ENCODE results near the gene AKAP13.
"Not testable (repeated sequence)": the region's sequence is repeated elsewhere in the genome, so short reads cannot be mapped to it uniquely, and the experiment has no call there.

The AKAP13 gene

GRCh38 chr15:85792912-85793590 lies 412.6 kb downstream of the AKAP13 start:
- Histone ChIP-seq H3K4me1 (ENCODE audit: control insufficient read depth, insufficient read depth, low read length) (peaks cover 19% of the 10 kb centered on the region), H3K4me3 (ENCODE audit: low read depth, low read length) (peak overlapping the region; percentile 96), H3K9ac (ENCODE audit: low read depth, low read length) (no peak overlapping the region), H3K27ac (ENCODE audit: low read depth, low read length) (no peak overlapping the region), H3K36me3 (ENCODE audit: control insufficient read depth, insufficient read depth, low read length) (no peaks in the 10 kb centered on the region), H3K9me3 (ENCODE audit: control insufficient read depth, insufficient read depth, low read length) (no peaks in the 10 kb centered on the region), H3K27me3 (ENCODE audit: control insufficient read depth, insufficient read depth, low read length) (peaks cover 8% of the 10 kb centered on the region)

- Histone ChIP-seq H3K9ac (ENCODE audit: low read depth, low read length) (peak overlapping the region; percentile 79), H3K4me3 (ENCODE audit: low read depth, low read length) (peak overlapping the region; percentile 96), H3K9me3 (ENCODE audit: control insufficient read depth, insufficient read depth, low read length) (no peaks in the 10 kb centered on the region), H3K4me1 (ENCODE audit: control insufficient read depth, insufficient read depth, low read length) (peaks cover 19% of the 10 kb centered on the region), H3K27ac (ENCODE audit: low read depth, low read length) (peak overlapping the region; percentile 92), H3K27me3 (ENCODE audit: control insufficient read depth, insufficient read depth, low read length) (peaks cover 8% of the 10 kb centered on the region), H3K36me3 (ENCODE audit: control insufficient read depth, insufficient read depth, low read length) (no peaks in the 10 kb centered on the region)
Measured at GRCh38 chr15:85793641-85794597, 413.5 kb downstream of the AKAP13 start.

GRCh38 chr15:85794598-85795336 lies 414.4 kb downstream of the AKAP13 start, which contains the start of gene KLHL25:
TSS of gene KLHL25 (minus strand) at chr15:85794925. CDS start at chr15:85769810, 25,115 bp downstream.
- Histone ChIP-seq H3K27me3 (ENCODE audit: control insufficient read depth, insufficient read depth, low read length) (peaks cover 8% of the 10 kb centered on the region), H3K9ac (ENCODE audit: low read depth, low read length) (peak within 1 kb of the TSS; percentile 79), H3K27ac (ENCODE audit: low read depth, low read length) (peak within 1 kb of the TSS; percentile 92), H3K4me3 (ENCODE audit: low read depth, low read length) (peak within 1 kb of the TSS; percentile 96), H3K4me1 (ENCODE audit: control insufficient read depth, insufficient read depth, low read length) (peaks cover 19% of the 10 kb centered on the region), H3K36me3 (ENCODE audit: control insufficient read depth, insufficient read depth, low read length) (no peaks in the 10 kb centered on the region), H3K9me3 (ENCODE audit: control insufficient read depth, insufficient read depth, low read length) (no peaks in the 10 kb centered on the region)

GRCh38 chr15:85795337-85796305 lies 415.2 kb downstream of the AKAP13 start:
- Histone ChIP-seq H3K9ac (ENCODE audit: low read depth, low read length) (peak overlapping the region; percentile 25; the same call in 1 of the 2 replicates), H3K4me1 (ENCODE audit: control insufficient read depth, insufficient read depth, low read length) (peaks cover 19% of the 10 kb centered on the region), H3K9me3 (ENCODE audit: control insufficient read depth, insufficient read depth, low read length) (no peaks in the 10 kb centered on the region), H3K36me3 (ENCODE audit: control insufficient read depth, insufficient read depth, low read length) (no peaks in the 10 kb centered on the region), H3K4me3 (ENCODE audit: low read depth, low read length) (peak overlapping the region; percentile 44), H3K27ac (ENCODE audit: low read depth, low read length) (no peak overlapping the region), H3K27me3 (ENCODE audit: control insufficient read depth, insufficient read depth, low read length) (peaks cover 8% of the 10 kb centered on the region)

GRCh38 chr15:85796371-85796770 lies 416.0 kb downstream of the AKAP13 start:
- H3K36me3 ChIP-seq (ENCODE audit: control insufficient read depth, insufficient read depth, low read length); H3K9ac ChIP-seq (ENCODE audit: low read depth, low read length); H3K4me3 ChIP-seq (ENCODE audit: low read depth, low read length); H3K9me3 ChIP-seq (ENCODE audit: control insufficient read depth, insufficient read depth, low read length); H3K27me3 ChIP-seq (ENCODE audit: control insufficient read depth, insufficient read depth, low read length); H3K27ac ChIP-seq (ENCODE audit: low read depth, low read length): not testable (repeated sequence)
- H3K4me1 ChIP-seq (ENCODE audit: control insufficient read depth, insufficient read depth, low read length), result peaks cover 19% of the 10 kb centered on the region

All from HUES48 (cell line).